K562 (cell line): Measurements from ENCODE around the gene PAEP. TPM values are rescaled to one million over a fixed set of nuclear protein-coding genes. Genes with fewer than 3 reads are reported as not detected.

Experiments
- ATAC-seq: fragments of 200-7000 bp; cut with Tn5 transposase; 3 replicates; pipeline ENCODE4 v1.9.1; 2020; ENCODE audit warnings: moderate library complexity
- BruUV-seq: library from RNA; stranded (reverse); fragments of 400-500 nt; replicated peaks from 2 replicates; lab custom pipeline; 2021; lab: Mats Ljungman, UMichigan
- CTCF ChIA-PET: fragments of 300-600 bp; formaldehyde crosslinking; extraction: SDS; loops from one replicate; lab custom pipeline; 2021; ENCODE audit warnings: low intra/inter-chr PET ratio; lab: Yijun Ruan, JAX
- POLR2A ChIA-PET: fragments of 300-600, 350-650 bp; sonication (Branson Sonifier 250); formaldehyde crosslinking; extraction: SDS; loops from one replicate; lab custom pipeline; 2021; ENCODE audit warnings: antibody characterized with exemption, inconsistent platforms; lab: Yijun Ruan, JAX
- DNase-seq, 4 experiments: peaks; one replicate each; pipeline versions ENCODE4 v3.0.0 to v3.0.0-alpha.2; 2011 to 2018; ENCODE audit warnings: low spot score in 3 of 4, mixed read lengths in 3 of 4; ENCODE audit errors: extremely low read depth in 1 of 4
- FAIRE-seq: peaks from 2 replicates; lab custom pipeline; 2011; peaks lifted over from hg19 to GRCh38; lab: Jason Lieb, UNC
- H2AFZ ChIP-seq: 2 replicates; pipeline ENCODE4 v1.6.0; 2011; ENCODE audit warnings: low read depth, low read length, control low read depth, inconsistent platforms
- H3K27ac ChIP-seq: fragments of 200-600 bp; 3 replicates; pipeline ENCODE4 v1.8.0; 2011; ENCODE audit warnings: low read depth, mild to moderate bottlenecking, control low read depth, inconsistent platforms, low read length, moderate library complexity, mixed read lengths; ENCODE audit errors: extremely low read depth
- H3K27me3 ChIP-seq, 2 experiments: fragments of 300-600 bp in 1 of 2; 2 replicates in 1 of 2; 3 replicates in 1 of 2; pipeline versions ENCODE4 v1.6.0 to v1.8.0; 2011; ENCODE audit warnings: inconsistent platforms in 2 of 2, low read length in 2 of 2, mild to moderate bottlenecking in 1 of 2, mixed read lengths in 1 of 2, moderate library complexity in 1 of 2; ENCODE audit not compliant: control insufficient read depth in 2 of 2, insufficient read depth in 2 of 2
- H3K36me3 ChIP-seq: fragments of 300-600 bp; 3 replicates; pipeline ENCODE4 v1.8.0; 2011; ENCODE audit warnings: mild to moderate bottlenecking, low read length, inconsistent platforms; ENCODE audit not compliant: control insufficient read depth, insufficient read depth
- H3K4me1 ChIP-seq, 2 experiments: fragments of 200-600 bp in 1 of 2; replicated peaks in 1 of 2; 2 replicates in 1 of 2; 3 replicates in 1 of 2; pipeline versions ENCODE4 v1.5.1 to v1.8.0; 2011; ENCODE audit warnings: inconsistent platforms in 2 of 2, low read length in 2 of 2, mild to moderate bottlenecking in 1 of 2, mixed read lengths in 1 of 2, moderate library complexity in 1 of 2; ENCODE audit not compliant: control insufficient read depth in 2 of 2, insufficient read depth in 2 of 2
- H3K4me2 ChIP-seq: 2 replicates; pipeline ENCODE4 v1.6.1; 2011; ENCODE audit warnings: low read length, control low read depth, inconsistent platforms, mixed read lengths; ENCODE audit not compliant: insufficient read depth
- H3K4me3 ChIP-seq: fragments of 200-600 bp; sonication (generic), shearing (Covaris generic); 2 replicates; pipeline ENCODE4 v1.5.1; 2016; ENCODE audit warnings: control low read depth, inconsistent platforms
- H3K79me2 ChIP-seq: fragments of 200-600 bp; 3 replicates; pipeline ENCODE4 v1.8.0; 2011; ENCODE audit warnings: low read length, inconsistent platforms; ENCODE audit not compliant: control insufficient read depth, insufficient read depth
- H3K9ac ChIP-seq, 2 experiments: 2 replicates each; pipeline versions ENCODE4 v1.6.0 to v1.6.1; 2011; ENCODE audit warnings: low read depth in 2 of 2, low read length in 2 of 2, control low read depth in 1 of 2, inconsistent platforms in 1 of 2, mild to moderate bottlenecking in 1 of 2, mixed read lengths in 1 of 2; ENCODE audit not compliant: insufficient read depth in 1 of 2
- H3K9me1 ChIP-seq: one replicate; pipeline ENCODE4 v1.6.0; 2011; ENCODE audit warnings: inconsistent platforms, mild to moderate bottlenecking, low read length, moderate library complexity; ENCODE audit not compliant: control insufficient read depth, insufficient read depth
- H3K9me3 ChIP-seq: replicated peaks from 2 replicates; pipeline ENCODE4 v1.5.1; 2011; ENCODE audit warnings: low read depth, low read length, inconsistent platforms; ENCODE audit not compliant: control insufficient read depth, insufficient read depth
- H4K20me1 ChIP-seq: replicated peaks from 2 replicates; pipeline ENCODE4 v1.6.1; 2011; ENCODE audit warnings: low read length, inconsistent platforms, mixed read lengths; ENCODE audit not compliant: control insufficient read depth, insufficient read depth
- SMARCA4 ChIP-seq: fragments of 450-650 bp; IDR thresholded peaks from 2 replicates; pipeline ENCODE4 v1.6.1; 2016
- TOE1 ChIP-seq, 2 experiments: fragments of 450-650 bp in 1 of 2; sonication (generic) in 1 of 2; formaldehyde crosslinking in 1 of 2; IDR thresholded peaks; 2 replicates each; pipeline versions ENCODE4 v1.7.1 to v1.8.0; 2016 to 2022; ENCODE audit warnings: borderline replicate concordance in 2 of 2, mild to moderate bottlenecking in 2 of 2, antibody characterized with exemption in 1 of 2, inconsistent platforms in 1 of 2, low read depth in 1 of 2, missing genetic modification reagents in 1 of 2, moderate library complexity in 1 of 2
- WGBS: fragments of 100-300 bp; shearing (Covaris generic); methylation state at CpG from one replicate; pipeline ENCODE4 v1.1.6; 2016; ENCODE audit warnings: low coverage, mixed read lengths; ENCODE audit not compliant: insufficient coverage; ENCODE audit errors: missing lambda C conversion rate; 5-methylcytosine and 5-hydroxymethylcytosine counted together
- in situ Hi-C: fragments of 300-500 bp; cut with MboI; formaldehyde crosslinking; loops from 4 replicates; pipeline ENCODE4 v1.15.0; 2018; ENCODE audit warnings: inconsistent platforms, mixed read lengths
- intact Hi-C: fragments of 100-400 bp; cut with micrococcal nuclease; formaldehyde crosslinking; loops from 2 replicates; pipeline ENCODE4 v1.14.2; 2022
- polyA plus RNA-seq, 8 experiments: library from polyadenylated mRNA; depleted of rRNA in 4 of 8; stranded (reverse) in 5 of 8; unstranded in 3 of 8; fragments of >200 nt; fragmentation: Nextera tagmentation in 2 of 8; fragmentation: Illumina TruSeq in 1 of 8; extraction: Ambion mirVana in 2 of 8; extraction: Trizol in 1 of 8; gene quantifications; 2 replicates each; pipeline versions ENCODE4 v1.2.1 to v1.2.3, GENCODE V29; 2011 to 2014; ENCODE audit warnings: inconsistent platforms in 1 of 8, missing spikeins in 1 of 8
- total RNA-seq, 7 experiments: library from RNA; depleted of rRNA in 6 of 7; stranded (reverse); fragments of >200 nt in 6 of 7; fragmentation: Illumina TruSeq in 2 of 7; extraction: Trizol in 2 of 7; gene quantifications; 2 replicates each; pipeline versions ENCODE4 v1.2.1 to v1.2.3, GENCODE V29; 2011 to 2021; ENCODE audit warnings: low replicate concordance in 1 of 7

The PAEP gene
- total and polyA plus RNA-seq, 9 of the 15 experiments (the other 6 are each of a cell fraction or from before 2014, with no cell fraction given): 0.22 to 4.5 (median 0.58) TPM

GRCh38 chr9:135614821-135615665, 53.5 kb downstream of the PAEP start:
- no peak for ATAC-seq
- DNase-seq: no peak
- no peak overlapping the region for H2AFZ ChIP-seq
- ChIA-PET POLR2A (interaction anchor here (0.7 kb wide), 1 partner anchor 22 kb away, joined by 3 read pairs; no protein-coding TSS in a partner anchor), CTCF (no interaction called here)
- H3K27ac ChIP-seq: no peak overlapping the region
- H3K27me3 ChIP-seq: peaks cover 11 to 61% of the 10 kb centered on the region in 2 experiments; a peak in 3 of 5 replicates
- no peak for FAIRE-seq
- H3K9me3 ChIP-seq: no peaks in the 10 kb centered on the region
- in situ Hi-C loops: no loop called here
- TF ChIP-seq TOE1 (IDR thresholded peaks at IDR 0.05; ENCODE audit: borderline replicate concordance) (no peak), TOE1 (CRISPR knock-in tag; IDR thresholded peaks at IDR 0.05; ENCODE audit: borderline replicate concordance, low read depth) (no peak), SMARCA4 (no peak)
- no peak overlapping the region for H3K4me3 ChIP-seq
- H3K9ac ChIP-seq: 0 out of 4 replicates have a peak overlapping the region, but pooled peaks of 1 of the 2 experiments have one; percentile 52
- H3K9me1 ChIP-seq: no peaks in the 10 kb centered on the region
- intact Hi-C loops: no loop called here
- no TSS peak for BruUV-seq
- H3K4me1 ChIP-seq: peaks cover 0 to 22% of the 10 kb centered on the region in 2 experiments; a peak in 2 of 5 replicates
- H3K79me2 ChIP-seq: no peaks in the 10 kb centered on the region
- H4K20me1 ChIP-seq: peaks cover 9% of the 10 kb centered on the region
- no peak overlapping the region for H3K4me2 ChIP-seq
- no peaks in the 10 kb centered on the region for H3K36me3 ChIP-seq
- 3% methylated on average over 20 of the region's 29 CpGs for WGBS
